IMR-90 (cell line): ENCODE results near the gene BMP7. TPM values are rescaled to one million over a fixed set of nuclear protein-coding genes. Genes with fewer than 3 reads are reported as not detected.

Source experiments
- ATAC-seq: fragments of 200-7000 bp; cut with Tn5 transposase; 2 replicates; pipeline ENCODE4 v1.9.1; 2020; ENCODE audit warnings: low read depth, mild to moderate bottlenecking, moderate library complexity
- BruUV-seq: library from RNA; stranded (reverse); fragments of 400-500 nt; replicated peaks from 2 replicates; lab custom pipeline; 2021; lab: Mats Ljungman, UMichigan
- CTCF ChIA-PET: fragments of 300-600 bp; formaldehyde crosslinking; extraction: SDS; loops from one replicate; lab custom pipeline; 2021; ENCODE audit warnings: antibody characterized with exemption; lab: Yijun Ruan, JAX
- POLR2A ChIA-PET: fragments of 300-600 bp; sonication (Branson Sonifier 250); formaldehyde crosslinking; loops from one replicate; lab custom pipeline; 2022; ENCODE audit warnings: antibody characterized with exemption; ENCODE audit not compliant: unreplicated experiment; lab: Charles Lee
- DNase-seq: peaks from one replicate; pipeline ENCODE4 v3.0.0; 2013
- H2AFZ ChIP-seq: replicated peaks from 2 replicates; pipeline ENCODE3; 2013; ENCODE audit warnings: low read length, mild to moderate bottlenecking; ENCODE audit not compliant: poor library complexity
- H2AK5ac ChIP-seq: 2 replicates; pipeline ENCODE4 v1.6.1; 2013; ENCODE audit warnings: low read depth, low read length, inconsistent platforms
- H2AK9ac ChIP-seq: replicated peaks from 2 replicates; pipeline ENCODE3; 2013; ENCODE audit warnings: mild to moderate bottlenecking, low read depth, low read length, moderate library complexity; ENCODE audit not compliant: poor library complexity
- H2BK120ac ChIP-seq: 2 replicates; pipeline ENCODE4 v1.6.1; 2013; ENCODE audit warnings: low read depth, low read length, inconsistent platforms
- H2BK15ac ChIP-seq: 3 replicates; pipeline ENCODE4 v1.6.1; 2013; ENCODE audit warnings: low read depth, low read length, inconsistent platforms
- H2BK20ac ChIP-seq: 2 replicates; pipeline ENCODE4 v1.6.1; 2013; ENCODE audit warnings: low read depth, mild to moderate bottlenecking, inconsistent platforms, low read length, moderate library complexity
- H2BK5ac ChIP-seq: 2 replicates; pipeline ENCODE4 v1.6.1; 2013; ENCODE audit warnings: mild to moderate bottlenecking, low read depth, low read length, inconsistent platforms; ENCODE audit not compliant: poor library complexity, severe bottlenecking
- H3K14ac ChIP-seq: replicated peaks from 2 replicates; pipeline ENCODE4 v1.6.1; 2013; ENCODE audit warnings: low read depth, low read length, inconsistent platforms
- H3K18ac ChIP-seq: 2 replicates; pipeline ENCODE4 v1.6.1; 2013; ENCODE audit warnings: low read depth, low read length, control low read depth
- H3K23ac ChIP-seq: 2 replicates; pipeline ENCODE4 v1.6.1; 2013; ENCODE audit warnings: low read depth, low read length, inconsistent platforms
- H3K27ac ChIP-seq: 2 replicates; pipeline ENCODE4 v1.5.1; 2013; ENCODE audit warnings: mild to moderate bottlenecking, control low read depth, low read length; ENCODE audit not compliant: insufficient read depth
- H3K27me3 ChIP-seq: 2 replicates; pipeline ENCODE4 v1.6.1; 2013; ENCODE audit warnings: low read length; ENCODE audit not compliant: control insufficient read depth, insufficient read depth
- H3K36me3 ChIP-seq: 2 replicates; pipeline ENCODE4 v1.6.1; 2013; ENCODE audit warnings: low read length, mixed read lengths; ENCODE audit not compliant: control insufficient read depth, insufficient read depth
- H3K4ac ChIP-seq: 2 replicates; pipeline ENCODE4 v1.6.1; 2013; ENCODE audit warnings: low read depth, low read length, inconsistent platforms
- H3K4me1 ChIP-seq: 2 replicates; pipeline ENCODE4 v1.6.1; 2013; ENCODE audit warnings: low read length, mixed read lengths; ENCODE audit not compliant: control insufficient read depth, insufficient read depth
- H3K4me2 ChIP-seq: 2 replicates; pipeline ENCODE4 v1.6.1; 2013; ENCODE audit warnings: low read depth, mild to moderate bottlenecking, control low read depth, low read length, moderate library complexity
- H3K4me3 ChIP-seq: 2 replicates; pipeline ENCODE4 v1.5.1; 2013; ENCODE audit warnings: low read depth, mild to moderate bottlenecking, control low read depth, low read length, moderate library complexity; ENCODE audit not compliant: insufficient read depth
- H3K56ac ChIP-seq: 2 replicates; pipeline ENCODE4 v1.6.1; 2013; ENCODE audit warnings: low read length, inconsistent platforms; ENCODE audit not compliant: insufficient read depth; ENCODE audit errors: extremely low read depth
- H3K79me1 ChIP-seq, 2 experiments: 2 replicates each; pipeline ENCODE4 v1.6.1; 2013; ENCODE audit warnings: low read length in 2 of 2, inconsistent platforms in 1 of 2, low read depth in 1 of 2
- H3K9ac ChIP-seq: 2 replicates; pipeline ENCODE4 v1.6.1; 2013; ENCODE audit warnings: low read depth, low read length, control low read depth
- H3K9me1 ChIP-seq: 2 replicates; pipeline ENCODE4 v1.6.1; 2013; ENCODE audit warnings: low read length, inconsistent platforms; ENCODE audit not compliant: insufficient read depth
- H3K9me3 ChIP-seq: 2 replicates; pipeline ENCODE4 v1.6.1; 2013; ENCODE audit warnings: low read length; ENCODE audit not compliant: control insufficient read depth, insufficient read depth
- H4K20me1 ChIP-seq: 2 replicates; pipeline ENCODE4 v1.6.1; 2013; ENCODE audit warnings: low read length, inconsistent platforms; ENCODE audit not compliant: insufficient read depth
- H4K5ac ChIP-seq: 2 replicates; pipeline ENCODE4 v1.6.1; 2013; ENCODE audit warnings: mild to moderate bottlenecking, low read depth, low read length, control low read depth
- H4K8ac ChIP-seq, 2 experiments: 2 replicates each; pipeline ENCODE4 v1.6.1; 2013; ENCODE audit warnings: low read depth in 2 of 2, low read length in 2 of 2, control low read depth in 1 of 2, inconsistent platforms in 1 of 2
- H4K91ac ChIP-seq: 2 replicates; pipeline ENCODE4 v1.6.1; 2013; ENCODE audit warnings: low read depth, low read length, inconsistent platforms; ENCODE audit not compliant: insufficient read depth
- BHLHE40 ChIP-seq: fragments of 150-350 bp; IDR thresholded peaks from 2 replicates; pipeline ENCODE4 v1.6.1; 2016; ENCODE audit warnings: mild to moderate bottlenecking, low read depth, low read length
- MXI1 ChIP-seq: IDR thresholded peaks from 2 replicates; pipeline ENCODE4 v1.6.1; 2012; ENCODE audit warnings: low read depth, mild to moderate bottlenecking, low read length, moderate library complexity, borderline replicate concordance
- RAD21 ChIP-seq: IDR thresholded peaks from 2 replicates; pipeline ENCODE4 v1.6.1; 2012; ENCODE audit warnings: low read length, improper control_type of control experiment
- RCOR1 ChIP-seq: IDR thresholded peaks from 2 replicates; pipeline ENCODE4 v1.6.1; 2012; ENCODE audit warnings: mild to moderate bottlenecking, low read length, improper control_type of control experiment; ENCODE audit not compliant: insufficient replicate concordance
- SMC3 ChIP-seq: fragments of 150-350 bp; IDR thresholded peaks from 2 replicates; pipeline ENCODE4 v1.6.1; 2016; ENCODE audit warnings: low read depth, mild to moderate bottlenecking, antibody characterized with exemption, low read length, moderate library complexity
- USF2 ChIP-seq: fragments of 150-350 bp; IDR thresholded peaks from 2 replicates; pipeline ENCODE4 v1.6.1; 2017; ENCODE audit warnings: mild to moderate bottlenecking, antibody characterized with exemption, low read length, low read depth
- WGBS, 2 experiments: methylation state at CpG; one replicate each; pipeline versions ENCODE4 v1.1.5 to v1.1.7; 2013; ENCODE audit warnings: missing lambda C conversion rate in 2 of 2; ENCODE audit not compliant: insufficient read length in 1 of 2; ENCODE audit errors: extremely low coverage in 2 of 2; 5-methylcytosine and 5-hydroxymethylcytosine counted together
- dilution Hi-C: fragments of 300-500 bp; cut with HindIII; formaldehyde crosslinking; loops from one replicate; pipeline ENCODE4 v1.14.3; 2018; ENCODE audit warnings: low sequenced_read_pairs; ENCODE audit not compliant: unreplicated experiment
- in situ Hi-C: fragments of 300-500 bp; cut with MboI; formaldehyde crosslinking; loops from 3 replicates; pipeline ENCODE4 v1.14.3; 2019; ENCODE audit warnings: low sequenced_read_pairs, inconsistent platforms, mixed read lengths
- intact Hi-C: fragments of 100-400 bp; cut with micrococcal nuclease; formaldehyde crosslinking; loops from 2 replicates; pipeline ENCODE4 v1.10.0; 2022
- polyA plus RNA-seq, 3 experiments: library from polyadenylated mRNA; depleted of rRNA; stranded (reverse); fragments of >200 nt; gene quantifications; 2 replicates each; pipeline ENCODE4 v1.2.3, GENCODE V29; 2012; ENCODE audit warnings: low replicate concordance in 1 of 3
- total RNA-seq: library from RNA; depleted of rRNA; stranded (reverse); fragments of >200 nt; gene quantifications from 2 replicates; pipeline ENCODE4 v1.2.3, GENCODE V29; 2012

BMP7 gene
- total and polyA plus RNA-seq, 2 of the 4 experiments (the other 2 are of a cell fraction), result not detected

GRCh38 chr20:57215826-57216471 lies 50.5 kb downstream of the BMP7 start:
- no peak overlapping the region for H3K23ac ChIP-seq
- BruUV-seq, result no TSS peak
- H3K9ac ChIP-seq, result no peak overlapping the region
- no peak overlapping the region for H4K5ac ChIP-seq
- no peak overlapping the region for H2AFZ ChIP-seq
- POLR2A ChIA-PET, result no interaction called here
- H3K27me3 ChIP-seq, result no peaks in the 10 kb centered on the region
- no peak for TF ChIP-seq MXI1
- no peak for TF ChIP-seq BHLHE40
- TF ChIP-seq RCOR1, result no peak
- no peak for TF ChIP-seq RAD21
- TF ChIP-seq USF2, result no peak
- no peak for TF ChIP-seq SMC3
- DNase-seq (no peak), ATAC-seq (no peak)
- H3K36me3 ChIP-seq, result no peaks in the 10 kb centered on the region
- no peak overlapping the region for H3K18ac ChIP-seq
- H2AK9ac ChIP-seq, result no peak overlapping the region
- no peak overlapping the region for H2BK5ac ChIP-seq
- no peak overlapping the region for H2BK15ac ChIP-seq
- CTCF ChIA-PET, result no interaction called here
- H3K14ac ChIP-seq, result no peak overlapping the region
- H3K27ac ChIP-seq, result no peak overlapping the region
- H3K4me1 ChIP-seq, result no peaks in the 10 kb centered on the region; the same call in 1 of the 2 replicates
- H3K4me3 ChIP-seq, result no peak overlapping the region
- in situ Hi-C loops (no loop called here), intact Hi-C loops (no loop called here), dilution Hi-C loops (no loop called here)
- H4K20me1 ChIP-seq, result no peaks in the 10 kb centered on the region
- H2BK120ac ChIP-seq, result no peak overlapping the region
- H3K9me1 ChIP-seq, result no peaks in the 10 kb centered on the region
- no peak overlapping the region for H3K4me2 ChIP-seq
- no peaks in the 10 kb centered on the region for H3K79me1 ChIP-seq
- H3K9me3 ChIP-seq, result peaks cover 15% of the 10 kb centered on the region
- 78% methylated on average over 9 of the region's 10 CpGs; no CpG with 5 or more reads in 1 of the 2 experiments for WGBS, 2 experiments
- no peak overlapping the region for H2AK5ac ChIP-seq
- H3K56ac ChIP-seq, result no peak overlapping the region
- H4K91ac ChIP-seq, result no peak overlapping the region
- no peak overlapping the region for H4K8ac ChIP-seq
- H3K4ac ChIP-seq, result no peak overlapping the region
- no peak overlapping the region for H2BK20ac ChIP-seq
